Hematopoietic multipotent progenitor cell treated with erythropoietin and hydrocortisone succinate and interleukin-3 and kit ligand, for 15 days (in vitro differentiated cells): ENCODE data around the gene MIPEP.

ENCODE experiments used
- DNase-seq: peaks from one replicate; pipeline ENCODE4 v3.0.0-alpha.2; 2015; ENCODE audit warnings: low spot score

Gene MIPEP

DNA sequence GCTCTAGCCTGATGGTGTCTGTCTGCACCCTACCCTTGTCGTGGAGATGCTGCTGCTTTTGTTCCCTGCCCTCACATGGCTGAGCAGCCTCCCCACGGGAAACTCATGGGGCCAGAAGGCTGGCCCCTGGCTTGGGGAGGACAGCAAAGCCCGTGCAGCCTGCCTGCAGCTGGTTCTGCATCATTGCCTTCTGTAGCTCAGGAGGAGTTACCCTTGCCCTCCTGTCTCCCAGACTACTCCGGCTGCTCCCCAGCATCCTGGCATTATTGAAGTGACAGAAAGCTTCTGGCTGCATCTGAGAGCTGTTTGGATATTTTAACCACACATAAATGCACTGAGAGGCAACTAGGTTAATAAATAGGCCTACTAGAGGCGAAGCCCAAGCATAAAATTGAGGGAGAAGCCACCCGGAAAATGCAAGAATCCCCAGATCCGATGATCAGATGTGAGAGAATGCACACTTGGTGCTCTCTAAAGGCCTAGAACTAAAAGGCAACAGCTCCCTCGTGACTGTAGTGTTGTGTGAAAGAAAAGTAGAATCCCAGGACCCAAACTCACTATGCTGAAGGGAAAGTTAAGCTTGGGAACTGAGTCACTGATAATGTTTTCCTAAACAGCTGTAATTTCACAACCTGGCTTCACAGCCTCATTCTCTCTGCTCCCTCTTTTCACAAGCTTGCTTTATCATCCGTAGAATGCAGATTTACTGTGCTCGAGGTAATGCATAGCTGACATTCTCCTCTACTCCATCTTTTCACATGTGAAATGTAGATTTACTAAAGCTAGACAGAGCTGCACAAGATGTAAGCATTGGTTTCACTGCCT, 208.1 kb downstream of the MIPEP start:
- DNase-seq = no peak
